D721Med (cell line): Measurements from ENCODE around the gene STC2.

Experiments
- DNase-seq: peaks from one replicate; pipeline ENCODE4 v3.0.0; 2011; ENCODE audit warnings: low spot score; ENCODE audit not compliant: insufficient read length
- FAIRE-seq: peaks from 2 replicates; lab custom pipeline; 2011; peaks lifted over from hg19 to GRCh38; lab: Jason Lieb, UNC
- CTCF ChIP-seq: IDR thresholded peaks from 2 replicates; pipeline ENCODE4 v1.5.1; 2012; ENCODE audit warnings: mild to moderate bottlenecking, control low read depth; ENCODE audit not compliant: insufficient read depth; ENCODE audit errors: missing control alignments

Gene STC2

GRCh38 chr5:173342813-173343755 is 14.9 kb upstream of the STC2 start:
- DNase-seq, result no peak
- no peak for FAIRE-seq
- TF ChIP-seq CTCF, result no peak

- DNase-seq (no peak), FAIRE-seq (no peak)
- no peak for TF ChIP-seq CTCF
Observed at GRCh38 chr5:173341961-173342430, 13.8 kb upstream of the STC2 start.

GRCh38 chr5:173340984-173341383 is 12.8 kb upstream of the STC2 start:
- no peak for TF ChIP-seq CTCF
- DNase-seq (no peak), FAIRE-seq (no peak)

GRCh38 chr5:173340451-173340850 is 12.2 kb upstream of the STC2 start:
- FAIRE-seq, result no peak
- no peak for DNase-seq
- TF ChIP-seq CTCF, result no peak

GRCh38 chr5:173339286-173339685 is 11.1 kb upstream of the STC2 start:
- TF ChIP-seq CTCF, result no peak
- DNase-seq, result no peak
- FAIRE-seq, result no peak

- FAIRE-seq (no peak), DNase-seq (no peak)
- TF ChIP-seq CTCF, result no peak
Observed at GRCh38 chr5:173338380-173339015, 10.3 kb upstream of the STC2 start.
